Hepatocyte (in vitro differentiated cells): ENCODE measurements around the gene SDHAF3.

ENCODE experiments used
- CTCF ChIP-seq: fragments of 200-600 bp; sonication (generic); IDR thresholded peaks from 2 replicates; pipeline ENCODE4 v1.5.1; 2016; ENCODE audit warnings: antibody characterized with exemption, mild to moderate bottlenecking; ENCODE audit not compliant: poor library complexity
- EZH2 ChIP-seq: fragments of 200-600 bp; sonication (generic); IDR thresholded peaks from 2 replicates; pipeline ENCODE4 v1.6.1; 2016; ENCODE audit warnings: antibody characterized with exemption, mild to moderate bottlenecking, borderline replicate concordance
- EZH2phosphoT487 ChIP-seq: fragments of 200-600 bp; sonication (generic); IDR thresholded peaks from one replicate; pipeline ENCODE4 v1.6.1; 2018; ENCODE audit warnings: antibody characterized with exemption, mild to moderate bottlenecking, low read depth, moderate library complexity; ENCODE audit not compliant: unreplicated experiment, severe bottlenecking

GRCh38 chr7:97089771-97090170 lies 27.7 kb upstream of the SDHAF3 start:
- TF ChIP-seq CTCF (no peak), EZH2phosphoT487 (no peak), EZH2 (no peak)
